CD4-positive, alpha-beta T cell treated with Interleukin-2 at 100 ng/mL for 4 hours (primary cell): ENCODE measurements around the gene RYR2.

Experiments used
- DNase-seq: peaks from one replicate; pipeline ENCODE4 v3.0.0-alpha.2; 2020; ENCODE audit warnings: low spot score

RYR2 gene

DNA sequence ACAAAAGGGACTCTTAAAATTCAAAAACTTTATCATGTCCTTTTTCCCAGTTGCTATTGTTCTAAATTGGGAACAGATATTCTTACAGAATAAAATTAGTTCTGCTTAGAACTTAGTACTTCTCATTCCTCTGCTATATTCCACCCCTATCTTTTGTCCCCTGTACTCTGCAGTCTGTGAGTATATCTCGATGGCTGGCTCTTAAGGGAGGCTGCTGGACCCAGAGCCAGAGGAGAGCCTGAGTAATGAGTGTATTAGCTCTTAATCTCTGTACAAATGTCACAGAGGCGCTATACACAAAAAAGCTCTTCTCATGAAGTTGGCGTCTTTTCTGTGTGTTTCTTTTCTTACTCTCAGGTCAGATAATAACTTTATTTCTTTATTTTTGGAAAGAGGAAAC lies 425.3 kb downstream of the RYR2 start:
- DNase-seq, result no peak

DNA sequence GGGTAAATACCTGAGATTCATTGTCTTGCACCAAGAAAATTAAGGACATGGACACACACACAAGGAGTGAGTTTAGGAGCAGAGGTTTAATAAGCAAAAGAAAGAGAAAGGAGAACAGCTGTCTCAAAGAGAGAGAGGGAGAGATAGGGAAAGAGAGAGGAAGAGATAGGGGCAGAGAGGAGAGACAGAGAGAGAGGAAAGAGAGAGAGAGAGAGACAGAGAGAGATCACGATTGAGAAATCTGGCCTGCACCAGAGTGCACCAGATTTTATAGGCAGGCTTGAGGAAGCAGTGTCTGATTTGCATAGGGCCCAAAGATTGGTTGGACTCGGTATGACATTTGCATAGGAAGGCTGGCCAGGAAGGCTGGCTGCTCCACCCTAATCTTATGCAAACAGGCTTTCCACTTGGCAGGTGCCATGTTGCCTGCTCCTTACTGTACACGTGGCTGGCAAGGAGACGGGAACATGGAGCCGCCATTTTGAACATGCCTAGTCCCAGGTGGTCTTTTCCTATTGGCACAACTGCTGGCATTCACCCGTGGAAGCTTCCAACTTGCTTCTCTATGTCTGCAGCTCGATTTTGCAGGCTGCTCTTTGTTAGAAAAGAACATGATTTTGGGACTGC lies 428.8 kb downstream of the RYR2 start:
- DNase-seq, result no peak

DNA sequence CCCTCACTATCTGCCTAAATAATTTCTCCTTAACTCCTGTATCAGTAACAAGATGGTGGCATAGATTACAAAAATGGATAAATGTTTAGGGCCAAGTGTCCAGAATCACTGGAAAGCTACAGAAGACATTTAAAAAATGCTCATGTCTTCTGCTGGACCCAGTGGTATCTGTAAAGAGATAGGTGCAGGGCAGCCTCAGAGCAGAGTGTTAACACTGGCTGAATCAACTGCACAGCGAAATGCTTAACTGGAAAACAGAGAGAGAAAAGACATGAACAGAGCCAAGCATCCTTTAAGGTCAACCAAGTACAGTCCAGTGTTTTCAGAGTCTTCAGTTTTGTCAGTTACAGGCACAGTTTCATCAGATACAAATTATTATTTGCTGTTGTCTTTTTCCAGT lies 429.4 kb downstream of the RYR2 start:
- no peak for DNase-seq

DNA sequence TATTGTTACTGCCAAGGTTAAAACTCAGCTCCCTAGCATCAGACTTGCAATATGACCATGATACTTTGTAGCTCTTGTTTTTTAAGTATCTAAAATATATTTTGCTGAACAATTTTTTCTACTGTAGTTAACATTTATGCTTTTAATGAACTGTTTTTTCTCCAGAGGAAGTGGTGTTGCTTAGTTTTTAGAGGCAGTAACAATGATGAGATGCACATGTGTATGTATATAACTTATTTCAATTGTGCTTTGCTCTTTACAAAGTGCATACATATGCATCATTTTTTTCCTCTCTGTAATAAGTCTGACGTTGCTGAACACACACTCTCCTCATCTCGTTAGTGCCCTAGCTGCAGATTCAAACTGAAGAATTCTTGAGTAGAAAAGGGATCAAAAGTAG lies 430.0 kb downstream of the RYR2 start:
- DNase-seq, result no peak

DNA sequence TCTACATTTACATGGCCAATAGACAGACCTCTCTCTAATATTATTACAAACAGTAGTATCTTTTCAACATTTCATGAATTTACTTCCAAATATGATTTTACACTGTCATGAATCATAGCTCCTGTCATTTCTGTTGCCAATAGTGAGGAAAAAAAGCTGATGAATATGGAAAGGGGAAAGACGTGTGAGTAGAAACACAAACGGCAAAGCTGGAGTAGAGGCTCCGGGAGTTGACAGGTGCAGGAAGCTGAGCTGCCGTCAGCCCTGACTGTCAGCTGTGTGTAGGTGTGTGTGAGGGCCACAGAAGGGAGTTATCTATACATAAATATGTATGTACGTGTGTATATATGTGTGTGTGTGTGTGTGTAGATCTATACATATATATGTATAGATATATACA lies 431.9 kb downstream of the RYR2 start:
- DNase-seq, result no peak

DNA sequence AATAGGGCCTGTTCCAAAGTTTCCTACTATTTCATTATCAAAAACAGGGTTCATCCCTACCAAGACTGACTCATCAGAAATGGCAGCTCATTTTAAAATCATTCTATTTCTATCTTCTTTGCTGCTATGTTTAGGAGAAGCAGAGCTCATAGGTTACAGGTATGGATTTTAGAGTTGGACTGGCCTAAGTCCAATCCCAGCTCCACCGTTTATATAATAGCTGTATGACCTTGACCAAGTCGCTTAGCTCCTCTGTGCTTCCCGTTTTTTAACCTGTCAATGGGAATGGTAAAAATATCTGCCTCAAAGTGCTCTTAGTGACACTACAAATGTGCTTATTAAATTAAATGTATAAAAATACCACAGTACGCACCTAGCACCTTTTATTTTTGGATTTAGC lies 436.1 kb downstream of the RYR2 start:
- DNase-seq, result no peak

DNA sequence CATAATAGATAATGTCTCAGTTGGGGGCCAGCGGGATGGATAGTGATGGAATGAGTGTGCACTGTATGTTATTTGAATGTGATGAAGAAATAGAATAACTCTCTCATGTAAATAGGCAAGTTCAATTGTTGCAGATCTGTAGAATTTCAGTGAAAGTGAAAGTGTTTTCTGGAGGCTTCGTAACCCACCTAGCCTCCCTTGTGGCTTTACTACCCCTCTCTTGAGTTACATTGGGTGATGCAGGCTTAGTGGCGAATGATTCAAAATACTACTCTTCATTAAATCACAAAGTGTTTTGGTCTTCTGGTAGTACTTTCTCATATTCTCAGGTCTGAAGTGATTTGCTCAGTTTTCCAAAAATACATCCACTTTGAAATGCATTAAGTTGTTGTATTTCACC lies 436.9 kb downstream of the RYR2 start:
- DNase-seq, result no peak

DNA sequence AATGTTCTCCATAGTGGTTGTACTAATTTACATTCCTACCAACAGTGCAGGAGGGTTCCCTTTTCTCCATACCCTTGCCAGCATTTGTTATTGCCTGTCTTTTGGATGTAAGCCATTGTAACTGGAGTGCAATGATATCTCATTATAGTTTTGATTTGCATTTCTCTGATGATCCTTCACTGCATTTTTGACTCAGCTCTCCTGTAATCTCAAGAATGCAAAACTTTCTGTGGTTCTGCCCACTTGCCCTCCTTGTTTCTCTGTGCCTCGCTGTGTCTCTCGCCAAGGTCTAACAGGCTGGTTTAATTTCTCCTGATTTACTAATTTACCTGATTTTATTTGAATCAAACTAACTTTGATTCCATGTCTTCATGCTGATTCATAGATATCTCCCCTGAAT lies 440.8 kb downstream of the RYR2 start:
- DNase-seq, result no peak

DNA sequence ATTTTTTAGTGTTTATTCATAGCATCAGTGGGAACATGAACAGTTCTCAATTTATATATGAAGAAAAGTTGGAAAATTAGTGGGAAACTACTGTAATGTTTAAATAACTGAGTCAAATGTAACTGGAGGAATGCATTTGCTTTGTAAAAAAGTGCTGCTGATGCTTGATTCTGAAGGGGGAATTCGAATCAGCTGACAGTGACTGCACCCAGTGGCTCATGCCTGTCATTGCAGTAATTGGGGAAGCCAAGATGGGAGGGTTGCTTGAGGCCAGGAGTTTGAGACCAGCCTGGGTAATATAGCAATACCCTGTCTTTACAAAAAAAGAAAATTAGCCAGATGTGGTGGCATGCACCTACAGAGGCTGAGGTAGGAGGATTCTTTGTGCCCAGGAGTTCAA lies 450.4 kb downstream of the RYR2 start:
- DNase-seq, result no peak

DNA sequence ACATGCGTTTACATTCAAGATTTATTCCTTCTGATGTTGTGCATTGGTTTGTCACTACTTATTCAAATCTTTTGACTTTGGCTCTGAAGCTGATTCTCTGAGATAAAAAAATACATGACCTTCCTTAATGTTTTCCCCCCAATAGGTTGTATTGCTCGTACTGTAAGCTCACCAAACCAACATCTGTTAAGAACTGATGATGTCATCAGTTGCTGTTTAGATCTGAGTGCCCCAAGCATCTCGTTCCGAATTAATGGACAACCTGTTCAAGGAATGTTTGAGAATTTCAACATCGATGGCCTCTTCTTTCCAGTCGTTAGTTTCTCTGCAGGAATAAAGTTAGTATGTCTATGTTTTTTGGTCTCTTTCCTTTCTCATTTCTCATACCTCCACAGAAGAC lies 458.6 kb downstream of the RYR2 start:
- DNase-seq, result no peak

DNA sequence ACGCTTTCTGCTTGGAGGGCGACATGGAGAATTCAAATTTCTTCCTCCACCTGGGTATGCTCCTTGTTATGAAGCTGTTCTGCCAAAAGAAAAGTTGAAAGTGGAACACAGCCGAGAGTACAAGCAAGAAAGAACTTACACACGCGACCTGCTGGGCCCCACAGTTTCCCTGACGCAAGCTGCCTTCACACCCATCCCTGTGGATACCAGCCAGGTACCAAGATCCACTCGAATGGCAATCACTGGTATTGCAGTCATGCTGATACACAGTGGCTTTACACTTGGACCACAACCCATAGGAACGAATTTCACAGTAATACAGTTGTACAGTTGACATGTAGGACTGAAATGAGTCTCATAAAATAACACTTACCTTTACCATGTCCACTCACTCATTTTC lies 461.3 kb downstream of the RYR2 start:
- no peak for DNase-seq

DNA sequence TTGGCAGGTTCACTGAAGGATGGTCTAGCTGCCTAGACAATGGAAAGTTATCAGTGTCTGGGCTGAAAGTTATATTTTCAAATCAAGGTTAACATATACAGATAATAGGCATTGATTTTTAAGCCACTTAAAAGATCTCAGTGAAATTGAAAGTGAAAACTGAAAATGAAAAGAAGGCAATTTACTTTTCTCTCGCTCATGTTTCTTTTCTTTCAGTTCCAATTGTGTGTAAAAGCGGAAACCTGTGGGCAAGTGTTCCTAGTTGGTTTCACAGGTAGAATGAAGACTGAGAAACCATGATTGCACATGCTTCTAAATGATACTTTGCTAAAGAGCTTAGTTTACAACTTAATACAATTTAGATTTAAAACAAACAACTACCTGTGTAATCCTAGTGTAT lies 465.0 kb downstream of the RYR2 start:
- DNase-seq, result peak; percentile 2

DNA sequence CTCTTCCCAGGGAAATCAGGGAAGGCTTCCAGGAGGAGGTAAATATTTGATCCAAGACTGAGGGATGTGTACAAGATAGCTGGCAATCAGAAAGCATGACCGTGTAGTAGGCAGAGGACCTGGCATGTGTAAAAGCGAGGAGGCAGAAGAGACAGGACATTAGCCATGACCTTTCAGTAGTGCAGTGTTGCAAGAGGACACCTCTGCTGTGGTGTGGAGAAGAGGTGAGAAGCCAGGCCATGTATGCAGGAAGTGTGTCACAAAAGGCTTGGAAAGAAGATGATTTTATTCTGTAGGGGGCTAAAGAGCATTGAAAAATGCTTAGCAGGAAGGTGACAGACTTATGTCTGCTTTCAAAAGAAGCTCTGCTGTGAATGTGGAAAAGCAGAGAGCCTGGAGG lies 467.8 kb downstream of the RYR2 start:
- no peak for DNase-seq

DNA sequence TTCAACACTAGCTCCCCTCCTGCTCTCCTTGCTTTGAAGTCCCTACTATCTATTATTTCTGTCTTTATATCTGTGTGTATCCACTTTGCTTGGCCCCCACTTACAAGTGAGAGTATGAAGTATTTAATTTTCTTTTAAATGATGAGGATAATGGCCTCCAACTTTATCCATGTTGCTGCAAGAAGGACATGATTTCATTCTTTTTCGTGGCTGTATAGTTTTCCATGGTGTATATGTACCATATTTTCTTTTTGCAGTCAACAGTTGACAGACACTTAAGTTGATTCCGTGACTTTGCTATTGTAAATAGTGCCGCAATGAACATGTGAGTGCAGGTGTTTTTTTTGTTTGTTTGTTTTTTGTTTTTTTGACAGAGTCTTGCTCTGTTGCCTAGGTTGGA lies 483.1 kb downstream of the RYR2 start:
- no peak for DNase-seq

DNA sequence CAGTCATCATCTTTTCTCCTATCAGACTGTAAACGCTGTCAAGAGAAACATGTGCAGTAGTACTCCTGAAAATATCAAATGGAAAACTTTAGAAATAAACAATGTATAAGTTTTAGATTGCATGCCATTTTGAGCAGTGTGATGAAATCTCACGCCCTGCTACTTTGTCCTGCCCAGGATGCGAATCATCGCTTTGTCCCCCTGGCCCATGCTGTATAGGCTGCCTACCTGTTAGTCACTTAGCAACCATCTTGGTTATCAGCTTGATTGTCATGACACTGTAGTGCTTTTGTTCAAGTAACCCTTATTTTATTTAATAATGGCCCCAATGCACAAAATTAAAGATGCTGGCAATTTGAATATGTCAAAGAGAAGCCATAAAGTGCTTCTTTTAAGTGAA lies 485.8 kb downstream of the RYR2 start:
- DNase-seq, result no peak

DNA sequence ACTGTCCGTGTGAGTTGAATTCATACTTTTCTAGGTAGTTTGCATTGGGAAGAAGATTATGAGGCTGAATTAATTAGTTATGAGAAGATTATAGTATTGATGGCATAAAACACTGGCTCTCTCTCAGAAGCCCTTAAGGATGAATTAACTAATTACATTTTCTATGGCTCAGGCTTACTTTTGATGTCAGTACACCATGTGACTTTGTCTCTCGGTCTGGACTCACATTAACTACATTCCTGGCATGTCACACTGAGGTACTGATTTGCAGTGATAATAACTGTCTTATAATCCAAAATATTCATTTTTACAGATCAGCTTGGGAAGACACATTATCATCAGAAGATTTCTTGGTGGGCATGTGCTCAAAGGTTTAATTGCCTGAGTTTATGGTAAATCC lies 486.6 kb downstream of the RYR2 start:
- no peak for DNase-seq

DNA sequence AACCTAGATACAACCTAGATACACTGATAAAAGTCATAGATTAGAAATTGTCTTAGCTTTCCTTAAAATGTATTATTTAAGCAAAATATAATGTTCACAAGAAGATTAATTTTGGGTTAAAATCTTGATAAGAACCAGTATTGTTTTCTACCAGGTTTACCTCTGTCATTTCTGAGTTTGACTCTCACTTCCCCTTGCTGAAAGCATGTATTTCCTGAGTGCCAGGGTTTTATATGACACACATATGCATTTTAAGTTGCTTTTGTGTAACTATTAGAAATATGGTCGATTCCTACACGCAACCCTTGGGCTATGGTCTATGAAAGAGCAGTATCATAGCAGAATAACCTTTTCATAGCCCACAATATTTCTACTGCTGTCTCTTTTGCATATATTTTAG lies 497.1 kb downstream of the RYR2 start:
- no peak for DNase-seq

DNA sequence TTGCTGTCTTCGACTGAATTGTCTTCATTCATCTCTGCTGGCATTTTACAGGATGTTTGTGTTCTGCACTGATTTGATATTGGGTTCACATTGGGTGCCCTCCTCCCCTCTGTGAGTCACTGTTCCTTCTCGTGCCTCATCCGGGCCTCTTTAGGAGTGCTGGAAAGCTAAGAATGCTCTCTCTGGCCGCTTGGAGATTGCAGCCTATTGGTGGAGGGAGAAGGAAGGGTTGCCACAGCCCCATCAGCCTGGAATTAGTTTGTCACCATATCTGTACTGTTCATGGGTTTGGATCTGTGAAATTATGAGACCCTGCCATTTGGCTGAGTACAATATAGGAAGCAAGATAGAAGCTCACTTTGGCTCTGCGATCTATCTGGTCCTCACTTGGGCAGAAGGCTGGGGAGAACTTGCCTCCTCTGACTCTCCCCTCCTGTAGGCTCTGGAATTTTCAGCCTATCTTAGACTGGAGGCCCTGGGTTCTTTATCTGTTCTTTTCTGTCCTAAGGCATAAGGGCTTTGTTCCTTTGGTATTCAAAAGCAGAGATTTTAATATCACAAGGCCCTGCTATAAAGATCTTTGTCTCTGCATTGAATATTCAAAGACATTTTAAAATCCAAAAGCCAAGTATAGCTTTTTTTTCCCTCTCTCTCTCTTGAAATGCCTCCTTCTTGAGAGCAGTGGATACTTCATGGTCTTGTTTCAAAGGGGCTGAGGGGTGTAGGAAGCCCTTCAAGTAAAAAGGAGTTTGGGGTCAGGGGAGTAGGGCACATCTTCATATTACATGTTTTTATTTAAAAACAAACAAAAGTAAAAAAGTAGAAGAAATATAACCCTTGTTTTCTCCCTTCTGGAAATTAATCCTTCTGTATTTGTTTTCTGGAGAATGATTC lies 500.8 kb downstream of the RYR2 start:
- DNase-seq, result no peak

DNA sequence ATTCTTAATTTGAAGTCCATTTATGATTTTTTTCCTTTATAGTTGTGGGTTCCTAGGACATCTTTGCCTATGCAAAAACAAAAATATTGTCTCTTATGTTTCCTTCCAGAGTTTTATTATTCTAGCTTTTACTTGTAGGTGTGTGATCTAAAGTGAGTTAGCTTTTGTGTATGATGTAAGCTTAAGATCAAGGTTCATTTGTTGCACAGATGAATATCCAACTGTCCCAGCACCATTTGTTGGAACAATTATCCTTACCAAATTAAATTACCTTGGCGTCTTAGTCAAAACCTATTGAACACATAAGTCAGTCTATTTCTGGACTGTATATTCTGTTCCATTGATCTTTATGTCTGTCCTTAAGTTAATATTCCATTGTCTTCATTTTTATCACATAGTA lies 511.1 kb downstream of the RYR2 start:
- no peak for DNase-seq

DNA sequence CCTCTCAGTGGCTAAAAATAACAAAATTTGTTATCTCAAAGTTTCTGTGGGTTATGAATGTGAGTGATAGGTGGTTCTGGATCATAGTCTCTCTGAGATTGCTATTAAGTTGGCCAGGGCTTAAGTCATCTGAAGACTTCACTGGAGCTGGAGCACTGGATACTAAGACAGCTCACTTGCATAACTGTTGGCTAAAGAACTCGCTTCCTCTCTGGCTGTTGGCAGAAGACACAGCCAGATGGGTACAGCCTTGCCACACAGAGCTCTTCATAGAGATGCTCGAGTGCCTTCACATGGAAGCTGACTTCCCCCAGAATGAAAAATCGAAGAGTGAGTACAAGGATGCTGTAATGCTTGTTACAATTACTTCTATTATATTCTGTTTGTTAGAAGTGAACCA lies 514.9 kb downstream of the RYR2 start:
- no peak for DNase-seq

DNA sequence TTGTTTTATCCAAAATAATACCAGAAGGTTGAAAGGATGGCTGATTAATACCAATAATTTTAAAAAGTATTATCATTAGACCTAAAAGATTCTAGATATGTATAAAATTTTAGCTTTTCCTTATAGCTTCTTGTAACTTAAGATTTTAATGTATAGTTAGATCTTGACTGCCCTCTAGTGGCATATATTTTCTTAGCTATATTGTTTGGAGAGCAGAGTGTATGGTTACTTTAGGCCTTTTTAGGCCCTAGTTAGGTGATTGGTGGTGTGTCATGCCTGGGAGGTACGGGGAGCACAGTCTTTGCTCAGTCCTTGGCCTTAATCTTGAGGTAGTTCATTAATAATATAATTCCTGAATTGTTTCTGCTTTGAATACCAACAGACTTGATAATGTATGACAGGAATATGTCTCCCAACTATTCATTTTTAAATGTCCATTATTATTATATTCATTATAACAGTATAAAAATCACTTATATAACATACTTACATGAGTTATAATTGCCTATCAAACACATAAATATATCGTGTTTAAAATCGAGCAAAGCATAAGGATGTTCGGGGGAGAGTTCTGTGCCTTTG lies 520.3 kb downstream of the RYR2 start:
- peak; percentile 62 for DNase-seq

DNA sequence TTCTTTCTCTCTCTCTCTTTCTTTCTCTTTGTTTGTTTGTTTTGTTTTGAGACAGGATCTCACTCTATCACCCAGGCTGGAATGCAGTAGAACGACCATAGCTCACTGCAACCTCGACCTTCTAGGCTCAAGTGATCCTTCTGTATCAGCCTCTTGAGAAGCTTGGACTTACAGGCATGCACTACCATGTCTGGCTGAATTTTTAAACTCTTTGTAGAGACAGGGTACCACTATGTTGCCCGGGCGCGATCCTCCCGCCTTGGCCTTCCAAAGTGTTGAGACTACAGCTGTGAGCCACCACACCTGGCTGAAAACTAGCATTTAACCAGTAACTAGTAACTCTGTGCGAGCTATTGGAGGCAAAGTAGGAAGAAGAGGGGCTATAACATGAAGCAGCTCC lies 523.3 kb downstream of the RYR2 start:
- no peak for DNase-seq

DNA sequence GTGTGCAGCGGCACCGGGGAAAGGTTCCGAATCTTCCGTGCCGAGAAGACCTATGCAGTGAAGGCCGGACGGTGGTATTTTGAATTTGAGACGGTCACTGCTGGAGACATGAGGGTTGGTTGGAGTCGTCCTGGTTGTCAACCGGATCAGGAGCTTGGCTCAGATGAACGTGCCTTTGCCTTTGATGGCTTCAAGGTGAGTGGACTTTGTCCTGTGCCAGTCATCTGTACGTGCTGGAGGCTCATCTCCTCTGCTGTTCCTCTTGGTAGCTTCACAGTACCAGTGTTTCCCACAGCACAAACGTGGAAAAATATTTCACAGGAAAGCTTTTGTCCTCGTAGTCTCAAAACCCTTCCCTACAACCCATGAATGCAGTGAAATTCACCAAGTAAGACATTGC lies 524.6 kb downstream of the RYR2 start:
- DNase-seq, result no peak

DNA sequence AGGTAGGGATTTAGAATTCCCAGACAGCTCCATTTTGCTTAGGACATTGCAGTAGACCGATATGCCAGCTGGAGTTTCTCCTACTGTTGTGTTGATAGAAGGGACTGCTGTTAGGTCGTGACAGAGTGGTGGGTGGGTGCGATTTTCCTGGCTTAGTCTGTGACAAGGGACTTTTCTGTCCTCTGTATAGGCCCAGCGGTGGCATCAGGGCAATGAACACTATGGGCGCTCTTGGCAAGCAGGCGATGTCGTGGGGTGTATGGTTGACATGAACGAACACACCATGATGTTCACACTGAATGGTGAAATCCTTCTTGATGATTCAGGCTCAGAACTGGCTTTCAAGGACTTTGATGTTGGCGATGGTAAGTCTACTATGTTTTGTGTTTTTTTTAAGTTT lies 527.0 kb downstream of the RYR2 start:
- no peak for DNase-seq
